ENCODE data around the gene METTL23.
A peak's percentile ranks its signal among the peaks of the same experiment; 100 is the strongest.

METTL23 gene

DNA sequence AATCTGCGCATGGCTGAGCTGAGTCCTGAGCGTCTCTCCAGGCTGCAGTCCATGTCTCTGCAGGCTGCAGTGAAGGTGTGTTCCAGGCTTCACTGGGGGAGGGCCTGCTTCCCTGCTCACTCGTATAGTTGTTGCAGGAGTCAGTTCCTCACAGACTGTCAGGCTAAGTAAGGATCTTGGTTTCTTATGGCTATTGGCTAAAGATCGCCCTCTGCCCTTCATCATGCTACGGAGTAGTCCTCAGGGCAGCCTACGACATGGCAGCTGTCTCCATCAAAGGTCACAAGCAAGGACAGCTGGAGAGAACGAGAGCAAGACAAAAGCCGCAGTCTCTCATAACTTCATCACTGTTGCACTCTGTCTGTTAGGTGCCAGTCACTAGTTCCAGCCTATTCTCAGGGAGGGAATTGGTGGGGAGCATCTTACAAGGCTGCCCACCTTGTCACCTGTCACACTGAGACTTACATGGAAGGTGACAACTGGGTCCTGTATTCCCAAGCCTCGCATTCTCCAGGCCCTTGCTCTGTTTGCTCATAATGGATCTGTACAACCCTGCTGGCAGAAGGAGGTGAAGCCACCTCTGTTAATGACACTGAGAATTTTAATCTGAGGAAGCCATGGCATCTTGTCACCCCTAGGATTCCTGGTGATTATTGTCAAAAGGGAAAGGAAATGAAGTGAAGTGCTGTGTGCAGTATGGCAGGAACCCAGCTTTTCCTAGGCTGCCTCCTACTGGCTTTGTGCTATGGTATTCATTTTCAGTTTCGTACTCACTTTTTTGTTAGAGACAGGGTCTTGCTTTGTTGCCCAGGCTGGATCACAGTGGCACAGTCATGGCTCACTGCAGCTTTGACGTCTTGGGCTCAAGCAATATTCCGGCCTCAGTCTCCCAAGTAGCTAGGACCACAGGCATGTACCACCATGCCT lies 54.7 kb downstream of the METTL23 start:
- TF ChIP-seq, protein P1, sequence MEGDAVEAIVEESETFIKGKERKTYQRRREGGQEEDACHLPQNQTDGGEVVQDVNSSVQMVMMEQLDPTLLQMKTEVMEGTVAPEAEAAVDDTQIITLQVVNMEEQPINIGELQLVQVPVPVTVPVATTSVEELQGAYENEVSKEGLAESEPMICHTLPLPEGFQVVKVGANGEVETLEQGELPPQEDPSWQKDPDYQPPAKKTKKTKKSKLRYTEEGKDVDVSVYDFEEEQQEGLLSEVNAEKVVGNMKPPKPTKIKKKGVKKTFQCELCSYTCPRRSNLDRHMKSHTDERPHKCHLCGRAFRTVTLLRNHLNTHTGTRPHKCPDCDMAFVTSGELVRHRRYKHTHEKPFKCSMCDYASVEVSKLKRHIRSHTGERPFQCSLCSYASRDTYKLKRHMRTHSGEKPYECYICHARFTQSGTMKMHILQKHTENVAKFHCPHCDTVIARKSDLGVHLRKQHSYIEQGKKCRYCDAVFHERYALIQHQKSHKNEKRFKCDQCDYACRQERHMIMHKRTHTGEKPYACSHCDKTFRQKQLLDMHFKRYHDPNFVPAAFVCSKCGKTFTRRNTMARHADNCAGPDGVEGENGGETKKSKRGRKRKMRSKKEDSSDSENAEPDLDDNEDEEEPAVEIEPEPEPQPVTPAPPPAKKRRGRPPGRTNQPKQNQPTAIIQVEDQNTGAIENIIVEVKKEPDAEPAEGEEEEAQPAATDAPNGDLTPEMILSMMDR (IDR thresholded peaks at IDR 0.05; ENCODE audit: low read depth, low read length), result peak; percentile 10
- no peak for DNase-seq (ENCODE audit: low read depth, low spot score)
- in situ Hi-C loops (cut with HindIII; ENCODE audit: low sequenced_read_pairs), result no loop called here
- H3K4me3 ChIP-seq (ENCODE audit: low read depth, low read length), result no peak overlapping the region

DNA sequence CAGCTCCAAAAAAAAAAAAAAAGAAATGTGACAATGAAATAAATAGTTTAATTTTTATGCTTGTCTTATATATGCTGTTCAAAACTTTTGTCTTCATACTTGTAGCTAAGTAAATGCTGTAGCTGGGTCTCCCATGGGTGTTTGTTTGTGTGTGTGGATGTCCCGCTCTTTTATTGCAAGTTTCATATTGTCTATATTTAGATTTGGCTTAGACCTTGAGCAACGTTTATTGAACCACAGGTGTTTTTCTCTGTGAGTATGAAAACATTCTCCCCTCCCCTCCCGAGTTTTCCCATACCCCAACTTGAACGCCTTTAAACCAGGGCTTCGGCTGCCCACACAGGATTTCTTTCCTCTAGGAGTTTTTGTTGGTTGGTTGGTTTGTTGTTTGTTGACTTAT lies 56.5 kb downstream of the METTL23 start:
- in situ Hi-C loops (cut with HindIII; ENCODE audit: low sequenced_read_pairs), result no loop called here
- H3K4me3 ChIP-seq (ENCODE audit: low read depth, low read length), result no peak overlapping the region
- TF ChIP-seq, protein P1 (IDR thresholded peaks at IDR 0.05; ENCODE audit: low read depth, low read length), result no peak
- DNase-seq (ENCODE audit: low read depth, low spot score), result no peak

All from astrocyte of the spinal cord (primary cell).